ENCODE measurements around the gene KIAA1217. TPM values are rescaled to one million over a fixed set of nuclear protein-coding genes. Genes with fewer than 3 reads are reported as not detected.

The KIAA1217 gene
- total RNA-seq, 2 experiments from 2014 or later, result 0.67 to 1.3 TPM

DNA sequence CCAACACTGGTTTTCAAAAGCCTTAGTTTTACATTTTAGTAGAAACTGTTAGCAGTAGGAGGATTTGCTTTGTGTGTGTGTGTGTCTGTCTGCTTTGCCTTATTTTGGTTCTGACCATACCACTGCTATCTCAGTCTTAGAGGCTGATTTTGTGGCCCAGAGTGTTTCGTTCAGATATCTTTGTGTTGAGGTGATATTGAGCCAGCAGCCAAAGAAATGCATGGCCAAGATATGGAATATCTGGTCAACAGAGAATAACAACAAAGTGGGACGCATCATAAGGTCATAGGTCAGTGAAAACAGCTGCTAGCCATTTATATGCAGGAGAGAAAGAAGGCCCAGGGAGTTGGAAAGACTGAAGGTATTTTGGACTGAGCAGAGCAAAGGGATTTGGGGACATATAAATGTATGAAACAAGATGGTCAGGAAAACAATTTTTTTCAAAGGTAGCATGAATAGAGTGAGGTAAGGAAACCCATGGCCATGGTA, 47.7 kb downstream of the KIAA1217 start:
- ATAC-seq, result no peak
- POLR2A ChIA-PET, result no interaction called here
- Mint-ChIP-seq H3K9me3 (no peaks in the 10 kb centered on the region), H3K27ac (no peak overlapping the region), H3K4me3 (no peak overlapping the region), H3K36me3 (ENCODE audit: low read depth) (no peaks in the 10 kb centered on the region), H3K4me1 (ENCODE audit: low read depth) (no peaks in the 10 kb centered on the region), H3K27me3 (no peaks in the 10 kb centered on the region)
- DNase-seq, result no peak
- intact Hi-C loops (cut with micrococcal nuclease), result no loop called here
- CTCF ChIA-PET, result no interaction called here
- no peak for TF ChIP-seq CTCF (IDR thresholded peaks at IDR 0.05)

- no peak for TF ChIP-seq CTCF (IDR thresholded peaks at IDR 0.05)
- ChIA-PET POLR2A (no interaction called here), CTCF (no interaction called here)
- no peaks in the 10 kb centered on the region for H3K9me3 Mint-ChIP-seq
- no peaks in the 10 kb centered on the region for H3K4me1 Mint-ChIP-seq (ENCODE audit: low read depth)
- ATAC-seq (no peak), DNase-seq (no peak)
- H3K27me3 Mint-ChIP-seq, result no peaks in the 10 kb centered on the region
- no peak overlapping the region for H3K4me3 Mint-ChIP-seq
- intact Hi-C loops (cut with micrococcal nuclease), result no loop called here
- no peaks in the 10 kb centered on the region for H3K36me3 Mint-ChIP-seq (ENCODE audit: low read depth)
- no peak overlapping the region for H3K27ac Mint-ChIP-seq
Measured at GRCh38 chr10:24257588-24257987, 48.6 kb downstream of the KIAA1217 start.

- no peaks in the 10 kb centered on the region for H3K36me3 Mint-ChIP-seq (ENCODE audit: low read depth)
- no peaks in the 10 kb centered on the region for H3K4me1 Mint-ChIP-seq (ENCODE audit: low read depth)
- no peak for ATAC-seq
- intact Hi-C loops (cut with micrococcal nuclease), result no loop called here
- no peaks in the 10 kb centered on the region for H3K27me3 Mint-ChIP-seq
- DNase-seq, result no peak
- peaks cover 4% of the 10 kb centered on the region for H3K9me3 Mint-ChIP-seq
- no peak overlapping the region for H3K4me3 Mint-ChIP-seq
- no peak for TF ChIP-seq CTCF (IDR thresholded peaks at IDR 0.05)
- POLR2A ChIA-PET, result no interaction called here
- H3K27ac Mint-ChIP-seq, result no peak overlapping the region
- CTCF ChIA-PET, result interaction anchor here (1.2 kb wide), 1 partner anchor 59 kb away, joined by 3 read pairs; no protein-coding TSS in a partner anchor
Measured at GRCh38 chr10:24259365-24260130, 50.6 kb downstream of the KIAA1217 start.

- ChIA-PET POLR2A (no interaction called here), CTCF (interaction anchor here (0.6 kb wide), 1 partner anchor 1104 kb away, joined by 3 read pairs; no protein-coding TSS in a partner anchor)
- intact Hi-C loops (cut with micrococcal nuclease), result no loop called here
- Mint-ChIP-seq H3K4me1 (ENCODE audit: low read depth) (no peaks in the 10 kb centered on the region), H3K4me3 (no peak overlapping the region), H3K36me3 (ENCODE audit: low read depth) (no peaks in the 10 kb centered on the region), H3K27me3 (no peaks in the 10 kb centered on the region), H3K9me3 (peaks cover 4% of the 10 kb centered on the region), H3K27ac (no peak overlapping the region)
- TF ChIP-seq CTCF (IDR thresholded peaks at IDR 0.05), result no peak
- no peak for ATAC-seq
- DNase-seq, result no peak
Measured at GRCh38 chr10:24261627-24262026, 52.7 kb downstream of the KIAA1217 start.

- Mint-ChIP-seq H3K9me3 (peaks cover 4% of the 10 kb centered on the region), H3K4me1 (ENCODE audit: low read depth) (no peaks in the 10 kb centered on the region), H3K4me3 (no peak overlapping the region), H3K27ac (no peak overlapping the region), H3K27me3 (no peaks in the 10 kb centered on the region), H3K36me3 (ENCODE audit: low read depth) (no peaks in the 10 kb centered on the region)
- intact Hi-C loops (cut with micrococcal nuclease), result no loop called here
- ChIA-PET CTCF (no interaction called here), POLR2A (no interaction called here)
- TF ChIP-seq CTCF (IDR thresholded peaks at IDR 0.05), result no peak
- ATAC-seq (no peak), DNase-seq (no peak)
Measured at GRCh38 chr10:24262929-24263590, 54.1 kb downstream of the KIAA1217 start.
